SK-N-SH treated with all-trans-retinoic acid at 6 μM for 48 hours (cell line): ENCODE measurements around the gene EPHB3.

ENCODE experiments used
- ATAC-seq: fragments of 200-7000 bp; cut with Tn5 transposase; 3 replicates; pipeline ENCODE4 v1.9.1; 2020; ENCODE audit warnings: mild to moderate bottlenecking, moderate library complexity
- ARNTL ChIP-seq: fragments of 450-650 bp; formaldehyde crosslinking; IDR thresholded peaks from 2 replicates; pipeline ENCODE4 v1.5.0; 2020; ENCODE audit warnings: low read depth, mild to moderate bottlenecking, moderate library complexity, borderline replicate concordance
- BACH2 ChIP-seq: fragments of 250-450 bp; sonication (Bioruptor Pico); IDR thresholded peaks from 2 replicates; pipeline ENCODE4 v1.9.0; 2021; ENCODE audit warnings: mild to moderate bottlenecking, borderline replicate concordance
- ESRRG ChIP-seq: fragments of 250-450 bp; sonication (Bioruptor Pico); IDR thresholded peaks from 2 replicates; pipeline ENCODE4 v1.6.1; 2021; ENCODE audit warnings: mild to moderate bottlenecking
- GLIS3 ChIP-seq: fragments of 250-450 bp; sonication (Bioruptor Pico); IDR thresholded peaks from 2 replicates; pipeline ENCODE4 v1.5.0; 2020; ENCODE audit warnings: mild to moderate bottlenecking, moderate library complexity
- ISL1 ChIP-seq: fragments of 250-450 bp; sonication (Bioruptor Pico); IDR thresholded peaks from 2 replicates; pipeline ENCODE4 v2.1.2; 2022; ENCODE audit warnings: mild to moderate bottlenecking, moderate library complexity
- OSR1 ChIP-seq: fragments of 250-450 bp; sonication (Bioruptor Pico); IDR thresholded peaks from 2 replicates; pipeline ENCODE4 v1.8.0; 2022; ENCODE audit warnings: moderate library complexity, mild to moderate bottlenecking, inconsistent platforms
- PPARA ChIP-seq: fragments of 250-450 bp; sonication (Bioruptor Pico); IDR thresholded peaks from 2 replicates; pipeline ENCODE4 v1.5.0; 2020; ENCODE audit warnings: mild to moderate bottlenecking, borderline replicate concordance
- RARB ChIP-seq: fragments of 250-450 bp; sonication (Bioruptor Pico); IDR thresholded peaks from 2 replicates; pipeline ENCODE4 v1.8.0; 2021; ENCODE audit warnings: mild to moderate bottlenecking, moderate library complexity
- TCF4 ChIP-seq: fragments of 250-450 bp; sonication (Bioruptor Pico); IDR thresholded peaks from 2 replicates; pipeline ENCODE4 v1.8.0; 2021; ENCODE audit warnings: mild to moderate bottlenecking, moderate library complexity, borderline replicate concordance
- TOX ChIP-seq: fragments of 250-450 bp; sonication (Bioruptor Pico); IDR thresholded peaks from 2 replicates; pipeline ENCODE4 v1.8.0; 2021; ENCODE audit warnings: mild to moderate bottlenecking, moderate library complexity, borderline replicate concordance
- ZC3H10 ChIP-seq: fragments of 250-450 bp; sonication (Bioruptor Pico); IDR thresholded peaks from 2 replicates; pipeline ENCODE4 v1.5.1; 2021; ENCODE audit warnings: mild to moderate bottlenecking, moderate library complexity
- ZFP3 ChIP-seq: fragments of 250-450 bp; sonication (Bioruptor Pico); IDR thresholded peaks from 2 replicates; pipeline ENCODE4 v1.5.0; 2020; ENCODE audit warnings: mild to moderate bottlenecking, moderate library complexity
- ZFP30 ChIP-seq: fragments of 450-650 bp; formaldehyde crosslinking; IDR thresholded peaks from 2 replicates; pipeline ENCODE4 v1.5.0; 2022; ENCODE audit warnings: mild to moderate bottlenecking, moderate library complexity
- ZNF565 ChIP-seq: fragments of 450-650 bp; formaldehyde crosslinking; conservative IDR thresholded peaks from 2 replicates; pipeline ENCODE4 v1.5.0; 2020; ENCODE audit warnings: low read depth, mild to moderate bottlenecking, moderate library complexity
- ZNF70 ChIP-seq: fragments of 450-650 bp; formaldehyde crosslinking; IDR thresholded peaks from 2 replicates; pipeline ENCODE4 v1.5.0; 2020; ENCODE audit warnings: mild to moderate bottlenecking, moderate library complexity
- ZNF8 ChIP-seq: fragments of 450-650 bp; formaldehyde crosslinking; IDR thresholded peaks from 2 replicates; pipeline ENCODE4 v1.5.0; 2020; ENCODE audit warnings: mild to moderate bottlenecking, moderate library complexity
- TF ChIP-seq, protein P1 (sequence below): fragments of 250-450 bp; sonication (Bioruptor Pico); IDR thresholded peaks from 2 replicates; pipeline ENCODE4 v1.5.1; 2021; ENCODE audit warnings: mild to moderate bottlenecking, moderate library complexity
- TF ChIP-seq, protein P2 (sequence below): fragments of 250-450 bp; sonication (Bioruptor Pico); IDR thresholded peaks from 2 replicates; pipeline ENCODE4 v1.8.0; 2020; ENCODE audit warnings: mild to moderate bottlenecking, moderate library complexity, borderline replicate concordance
- TF ChIP-seq, protein P3 (sequence below): fragments of 250-450 bp; sonication (Bioruptor Pico); IDR thresholded peaks from 2 replicates; pipeline ENCODE4 v1.5.1; 2020; ENCODE audit warnings: low read depth, mild to moderate bottlenecking, moderate library complexity
- TF ChIP-seq, protein P4 (sequence below): fragments of 250-450 bp; sonication (Bioruptor Pico); IDR thresholded peaks from 2 replicates; pipeline ENCODE4 v1.8.0; 2021; ENCODE audit warnings: low read depth, mild to moderate bottlenecking, moderate library complexity, borderline replicate concordance
- TF ChIP-seq, protein P5 (sequence below): fragments of 250-450 bp; sonication (Bioruptor Pico); IDR thresholded peaks from 2 replicates; pipeline ENCODE4 v1.5.0; 2020; ENCODE audit warnings: mild to moderate bottlenecking, moderate library complexity

Gene EPHB3

DNA sequence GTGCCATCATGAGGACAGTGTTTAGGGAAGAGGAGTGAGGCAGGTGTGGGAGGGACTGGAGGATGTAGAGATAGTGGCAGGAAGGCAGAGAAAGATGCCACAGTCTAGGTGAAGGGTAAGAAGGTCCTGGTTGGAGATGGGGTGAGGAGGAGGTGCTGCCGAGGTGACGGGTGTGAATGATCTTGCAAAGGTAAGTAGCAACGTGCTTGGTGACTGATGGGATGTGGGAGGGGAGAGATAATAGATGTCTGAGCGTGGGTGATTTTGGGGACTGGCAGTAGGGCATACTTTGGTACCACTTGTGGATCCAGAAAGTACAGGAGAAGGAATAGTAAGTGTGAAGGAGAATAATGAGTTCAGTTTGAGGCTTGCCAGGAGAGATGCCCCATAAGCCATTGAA is 27.2 kb downstream of the EPHB3 start:
- no peak for TF ChIP-seq ESRRG
- TF ChIP-seq OSR1 = no peak
- TF ChIP-seq GLIS3 (CRISPR knock-in tag) = no peak
- no peak for TF ChIP-seq TCF4
- no peak for TF ChIP-seq ZC3H10 (CRISPR knock-in tag)
- TF ChIP-seq ZNF70 = no peak
- TF ChIP-seq BACH2 (CRISPR knock-in tag) = no peak
- TF ChIP-seq ISL1 = no peak
- no peak for TF ChIP-seq ZNF565 (CRISPR knock-in tag)
- TF ChIP-seq, protein P1, sequence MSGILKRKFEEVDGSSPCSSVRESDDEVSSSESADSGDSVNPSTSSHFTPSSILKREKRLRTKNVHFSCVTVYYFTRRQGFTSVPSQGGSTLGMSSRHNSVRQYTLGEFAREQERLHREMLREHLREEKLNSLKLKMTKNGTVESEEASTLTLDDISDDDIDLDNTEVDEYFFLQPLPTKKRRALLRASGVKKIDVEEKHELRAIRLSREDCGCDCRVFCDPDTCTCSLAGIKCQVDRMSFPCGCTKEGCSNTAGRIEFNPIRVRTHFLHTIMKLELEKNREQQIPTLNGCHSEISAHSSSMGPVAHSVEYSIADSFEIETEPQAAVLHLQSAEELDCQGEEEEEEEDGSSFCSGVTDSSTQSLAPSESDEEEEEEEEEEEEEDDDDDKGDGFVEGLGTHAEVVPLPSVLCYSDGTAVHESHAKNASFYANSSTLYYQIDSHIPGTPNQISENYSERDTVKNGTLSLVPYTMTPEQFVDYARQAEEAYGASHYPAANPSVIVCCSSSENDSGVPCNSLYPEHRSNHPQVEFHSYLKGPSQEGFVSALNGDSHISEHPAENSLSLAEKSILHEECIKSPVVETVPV (CRISPR knock-in tag) = no peak
- TF ChIP-seq, protein P2, sequence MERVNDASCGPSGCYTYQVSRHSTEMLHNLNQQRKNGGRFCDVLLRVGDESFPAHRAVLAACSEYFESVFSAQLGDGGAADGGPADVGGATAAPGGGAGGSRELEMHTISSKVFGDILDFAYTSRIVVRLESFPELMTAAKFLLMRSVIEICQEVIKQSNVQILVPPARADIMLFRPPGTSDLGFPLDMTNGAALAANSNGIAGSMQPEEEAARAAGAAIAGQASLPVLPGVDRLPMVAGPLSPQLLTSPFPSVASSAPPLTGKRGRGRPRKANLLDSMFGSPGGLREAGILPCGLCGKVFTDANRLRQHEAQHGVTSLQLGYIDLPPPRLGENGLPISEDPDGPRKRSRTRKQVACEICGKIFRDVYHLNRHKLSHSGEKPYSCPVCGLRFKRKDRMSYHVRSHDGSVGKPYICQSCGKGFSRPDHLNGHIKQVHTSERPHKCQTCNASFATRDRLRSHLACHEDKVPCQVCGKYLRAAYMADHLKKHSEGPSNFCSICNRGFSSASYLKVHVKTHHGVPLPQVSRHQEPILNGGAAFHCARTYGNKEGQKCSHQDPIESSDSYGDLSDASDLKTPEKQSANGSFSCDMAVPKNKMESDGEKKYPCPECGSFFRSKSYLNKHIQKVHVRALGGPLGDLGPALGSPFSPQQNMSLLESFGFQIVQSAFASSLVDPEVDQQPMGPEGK (CRISPR knock-in tag) = no peak
- TF ChIP-seq ARNTL (CRISPR knock-in tag) = no peak
- ATAC-seq = no peak

DNA sequence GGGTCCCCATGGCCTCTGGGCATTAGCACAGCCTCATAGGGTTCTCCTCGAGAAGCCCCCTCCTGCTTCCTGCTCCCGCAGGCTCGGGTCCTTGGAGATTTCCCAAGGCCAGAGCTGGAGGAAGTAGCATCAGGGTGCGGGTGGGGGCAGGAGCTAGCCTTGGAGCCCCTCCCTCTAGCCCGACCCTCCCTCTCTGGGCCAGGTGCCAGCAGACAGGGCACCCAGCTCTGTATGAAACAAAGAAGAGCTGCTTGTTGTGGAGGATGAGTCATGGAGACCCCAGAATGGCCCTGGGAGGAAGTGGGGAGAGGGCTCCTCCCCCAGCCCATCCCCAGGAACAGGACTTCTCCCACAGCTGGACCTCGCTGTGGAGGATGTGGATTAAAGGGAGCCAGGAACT is 29.2 kb downstream of the EPHB3 start:
- no peak for ATAC-seq
- TF ChIP-seq ARNTL (CRISPR knock-in tag) (no peak), ESRRG (no peak), ZNF565 (CRISPR knock-in tag) (no peak), ZFP30 (no peak), BACH2 (CRISPR knock-in tag) (no peak), RARB (CRISPR knock-in tag) (no peak), ISL1 (no peak), ZNF8 (CRISPR knock-in tag) (no peak), PPARA (CRISPR knock-in tag) (no peak), OSR1 (no peak), GLIS3 (CRISPR knock-in tag) (no peak)
- TF ChIP-seq, protein P1 (CRISPR knock-in tag) = no peak
- TF ChIP-seq, protein P3, sequence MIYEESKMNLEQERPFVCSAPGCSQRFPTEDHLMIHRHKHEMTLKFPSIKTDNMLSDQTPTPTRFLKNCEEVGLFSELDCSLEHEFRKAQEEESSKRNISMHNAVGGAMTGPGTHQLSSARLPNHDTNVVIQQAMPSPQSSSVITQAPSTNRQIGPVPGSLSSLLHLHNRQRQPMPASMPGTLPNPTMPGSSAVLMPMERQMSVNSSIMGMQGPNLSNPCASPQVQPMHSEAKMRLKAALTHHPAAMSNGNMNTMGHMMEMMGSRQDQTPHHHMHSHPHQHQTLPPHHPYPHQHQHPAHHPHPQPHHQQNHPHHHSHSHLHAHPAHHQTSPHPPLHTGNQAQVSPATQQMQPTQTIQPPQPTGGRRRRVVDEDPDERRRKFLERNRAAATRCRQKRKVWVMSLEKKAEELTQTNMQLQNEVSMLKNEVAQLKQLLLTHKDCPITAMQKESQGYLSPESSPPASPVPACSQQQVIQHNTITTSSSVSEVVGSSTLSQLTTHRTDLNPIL (CRISPR knock-in tag) = no peak
- TF ChIP-seq, protein P4, sequence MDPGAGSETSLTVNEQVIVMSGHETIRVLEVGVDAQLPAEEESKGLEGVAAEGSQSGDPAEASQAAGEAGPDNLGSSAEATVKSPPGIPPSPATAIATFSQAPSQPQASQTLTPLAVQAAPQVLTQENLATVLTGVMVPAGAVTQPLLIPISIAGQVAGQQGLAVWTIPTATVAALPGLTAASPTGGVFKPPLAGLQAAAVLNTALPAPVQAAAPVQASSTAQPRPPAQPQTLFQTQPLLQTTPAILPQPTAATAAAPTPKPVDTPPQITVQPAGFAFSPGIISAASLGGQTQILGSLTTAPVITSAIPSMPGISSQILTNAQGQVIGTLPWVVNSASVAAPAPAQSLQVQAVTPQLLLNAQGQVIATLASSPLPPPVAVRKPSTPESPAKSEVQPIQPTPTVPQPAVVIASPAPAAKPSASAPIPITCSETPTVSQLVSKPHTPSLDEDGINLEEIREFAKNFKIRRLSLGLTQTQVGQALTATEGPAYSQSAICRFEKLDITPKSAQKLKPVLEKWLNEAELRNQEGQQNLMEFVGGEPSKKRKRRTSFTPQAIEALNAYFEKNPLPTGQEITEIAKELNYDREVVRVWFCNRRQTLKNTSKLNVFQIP = no peak

DNA sequence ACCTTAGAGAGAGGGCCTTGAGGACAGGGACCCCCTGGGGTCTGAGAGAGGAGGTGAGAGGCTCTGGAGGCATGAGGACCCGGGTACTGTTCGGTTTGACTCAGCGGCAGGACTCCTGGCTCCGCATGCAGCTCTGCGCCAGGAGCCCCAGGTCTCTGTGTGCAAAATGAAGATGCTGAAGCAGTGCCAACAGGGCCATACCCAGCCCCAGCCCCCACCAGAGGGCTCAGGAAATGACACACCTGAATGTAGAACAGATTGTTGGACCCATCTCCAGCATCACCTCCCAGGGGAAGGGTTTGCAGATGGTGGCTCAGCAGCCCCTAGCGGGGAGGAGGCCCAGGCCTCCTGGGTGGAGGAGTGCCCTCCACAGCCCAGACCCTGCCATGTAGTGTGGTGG is 30.2 kb downstream of the EPHB3 start:
- ATAC-seq = no peak
- no peak for TF ChIP-seq ZC3H10 (CRISPR knock-in tag)
- TF ChIP-seq OSR1 = no peak
- TF ChIP-seq ISL1 = no peak
- no peak for TF ChIP-seq ZFP3 (CRISPR knock-in tag)
- no peak for TF ChIP-seq ZFP30
- TF ChIP-seq GLIS3 (CRISPR knock-in tag) = no peak
- no peak for TF ChIP-seq TOX (CRISPR knock-in tag)
- no peak for TF ChIP-seq ZNF70
- TF ChIP-seq ESRRG = no peak
- TF ChIP-seq, protein P5, sequence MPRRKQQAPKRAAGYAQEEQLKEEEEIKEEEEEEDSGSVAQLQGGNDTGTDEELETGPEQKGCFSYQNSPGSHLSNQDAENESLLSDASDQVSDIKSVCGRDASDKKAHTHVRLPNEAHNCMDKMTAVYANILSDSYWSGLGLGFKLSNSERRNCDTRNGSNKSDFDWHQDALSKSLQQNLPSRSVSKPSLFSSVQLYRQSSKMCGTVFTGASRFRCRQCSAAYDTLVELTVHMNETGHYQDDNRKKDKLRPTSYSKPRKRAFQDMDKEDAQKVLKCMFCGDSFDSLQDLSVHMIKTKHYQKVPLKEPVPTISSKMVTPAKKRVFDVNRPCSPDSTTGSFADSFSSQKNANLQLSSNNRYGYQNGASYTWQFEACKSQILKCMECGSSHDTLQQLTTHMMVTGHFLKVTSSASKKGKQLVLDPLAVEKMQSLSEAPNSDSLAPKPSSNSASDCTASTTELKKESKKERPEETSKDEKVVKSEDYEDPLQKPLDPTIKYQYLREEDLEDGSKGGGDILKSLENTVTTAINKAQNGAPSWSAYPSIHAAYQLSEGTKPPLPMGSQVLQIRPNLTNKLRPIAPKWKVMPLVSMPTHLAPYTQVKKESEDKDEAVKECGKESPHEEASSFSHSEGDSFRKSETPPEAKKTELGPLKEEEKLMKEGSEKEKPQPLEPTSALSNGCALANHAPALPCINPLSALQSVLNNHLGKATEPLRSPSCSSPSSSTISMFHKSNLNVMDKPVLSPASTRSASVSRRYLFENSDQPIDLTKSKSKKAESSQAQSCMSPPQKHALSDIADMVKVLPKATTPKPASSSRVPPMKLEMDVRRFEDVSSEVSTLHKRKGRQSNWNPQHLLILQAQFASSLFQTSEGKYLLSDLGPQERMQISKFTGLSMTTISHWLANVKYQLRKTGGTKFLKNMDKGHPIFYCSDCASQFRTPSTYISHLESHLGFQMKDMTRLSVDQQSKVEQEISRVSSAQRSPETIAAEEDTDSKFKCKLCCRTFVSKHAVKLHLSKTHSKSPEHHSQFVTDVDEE (CRISPR knock-in tag) = no peak
- TF ChIP-seq ZNF565 (CRISPR knock-in tag) = no peak
